K562 (cell line): ENCODE data around the gene BSN. TPM values are rescaled to one million over a fixed set of nuclear protein-coding genes. Genes with fewer than 3 reads are reported as not detected.

Experiments
- polyA plus RNA-seq, 8 experiments: library from polyadenylated mRNA; depleted of rRNA in 4 of 8; stranded (reverse) in 5 of 8; unstranded in 3 of 8; fragments of >200 nt; fragmentation: Nextera tagmentation in 2 of 8; fragmentation: Illumina TruSeq in 1 of 8; extraction: Ambion mirVana in 2 of 8; extraction: Trizol in 1 of 8; gene quantifications; 2 replicates each; pipeline versions ENCODE4 v1.2.1 to v1.2.3, GENCODE V29; 2011 to 2014; ENCODE audit warnings: inconsistent platforms in 1 of 8, missing spikeins in 1 of 8
- total RNA-seq, 7 experiments: library from RNA; depleted of rRNA in 6 of 7; stranded (reverse); fragments of >200 nt in 6 of 7; fragmentation: Illumina TruSeq in 2 of 7; extraction: Trizol in 2 of 7; gene quantifications; 2 replicates each; pipeline versions ENCODE4 v1.2.1 to v1.2.3, GENCODE V29; 2011 to 2021; ENCODE audit warnings: low replicate concordance in 1 of 7
- TF ChIP-seq, protein P1 (sequence below): fragments of 200-600 bp; sonication (generic); IDR thresholded peaks from one replicate; pipeline ENCODE4 v1.6.1; 2012; ENCODE audit warnings: mild to moderate bottlenecking, low read depth, low read length, inconsistent platforms
- TF ChIP-seq, protein P2 (sequence below): fragments of 450-650 bp; IDR thresholded peaks from 2 replicates; pipeline ENCODE4 v1.6.1; 2018; ENCODE audit warnings: mild to moderate bottlenecking, low read depth; ENCODE audit not compliant: partially characterized antibody

BSN gene
- total and polyA plus RNA-seq, 9 of the 15 experiments (the other 6 are each of a cell fraction or from before 2014, with no cell fraction given): 0.03 to 1.5 (median 0.29) TPM

DNA sequence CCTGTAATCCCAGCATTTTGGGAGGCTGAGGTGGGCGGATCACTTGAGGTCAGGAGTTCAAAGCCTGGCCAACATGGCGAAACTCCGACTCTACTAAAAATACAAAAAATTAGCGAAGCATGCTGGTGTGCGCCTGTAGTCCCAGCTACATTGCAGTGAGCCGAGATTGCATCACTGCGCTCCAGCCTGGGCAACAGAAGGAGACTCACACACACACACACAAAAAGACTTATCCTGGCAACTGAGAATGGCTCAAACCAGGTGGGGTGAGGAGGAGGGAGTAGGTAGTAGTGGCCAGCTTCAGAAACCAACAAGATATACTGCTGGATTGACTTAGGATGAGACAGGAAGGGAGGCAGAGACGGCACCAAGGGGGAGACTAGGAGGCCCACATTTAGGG is 66.5 kb downstream of the BSN start (continued):
- TF ChIP-seq, protein P1, sequence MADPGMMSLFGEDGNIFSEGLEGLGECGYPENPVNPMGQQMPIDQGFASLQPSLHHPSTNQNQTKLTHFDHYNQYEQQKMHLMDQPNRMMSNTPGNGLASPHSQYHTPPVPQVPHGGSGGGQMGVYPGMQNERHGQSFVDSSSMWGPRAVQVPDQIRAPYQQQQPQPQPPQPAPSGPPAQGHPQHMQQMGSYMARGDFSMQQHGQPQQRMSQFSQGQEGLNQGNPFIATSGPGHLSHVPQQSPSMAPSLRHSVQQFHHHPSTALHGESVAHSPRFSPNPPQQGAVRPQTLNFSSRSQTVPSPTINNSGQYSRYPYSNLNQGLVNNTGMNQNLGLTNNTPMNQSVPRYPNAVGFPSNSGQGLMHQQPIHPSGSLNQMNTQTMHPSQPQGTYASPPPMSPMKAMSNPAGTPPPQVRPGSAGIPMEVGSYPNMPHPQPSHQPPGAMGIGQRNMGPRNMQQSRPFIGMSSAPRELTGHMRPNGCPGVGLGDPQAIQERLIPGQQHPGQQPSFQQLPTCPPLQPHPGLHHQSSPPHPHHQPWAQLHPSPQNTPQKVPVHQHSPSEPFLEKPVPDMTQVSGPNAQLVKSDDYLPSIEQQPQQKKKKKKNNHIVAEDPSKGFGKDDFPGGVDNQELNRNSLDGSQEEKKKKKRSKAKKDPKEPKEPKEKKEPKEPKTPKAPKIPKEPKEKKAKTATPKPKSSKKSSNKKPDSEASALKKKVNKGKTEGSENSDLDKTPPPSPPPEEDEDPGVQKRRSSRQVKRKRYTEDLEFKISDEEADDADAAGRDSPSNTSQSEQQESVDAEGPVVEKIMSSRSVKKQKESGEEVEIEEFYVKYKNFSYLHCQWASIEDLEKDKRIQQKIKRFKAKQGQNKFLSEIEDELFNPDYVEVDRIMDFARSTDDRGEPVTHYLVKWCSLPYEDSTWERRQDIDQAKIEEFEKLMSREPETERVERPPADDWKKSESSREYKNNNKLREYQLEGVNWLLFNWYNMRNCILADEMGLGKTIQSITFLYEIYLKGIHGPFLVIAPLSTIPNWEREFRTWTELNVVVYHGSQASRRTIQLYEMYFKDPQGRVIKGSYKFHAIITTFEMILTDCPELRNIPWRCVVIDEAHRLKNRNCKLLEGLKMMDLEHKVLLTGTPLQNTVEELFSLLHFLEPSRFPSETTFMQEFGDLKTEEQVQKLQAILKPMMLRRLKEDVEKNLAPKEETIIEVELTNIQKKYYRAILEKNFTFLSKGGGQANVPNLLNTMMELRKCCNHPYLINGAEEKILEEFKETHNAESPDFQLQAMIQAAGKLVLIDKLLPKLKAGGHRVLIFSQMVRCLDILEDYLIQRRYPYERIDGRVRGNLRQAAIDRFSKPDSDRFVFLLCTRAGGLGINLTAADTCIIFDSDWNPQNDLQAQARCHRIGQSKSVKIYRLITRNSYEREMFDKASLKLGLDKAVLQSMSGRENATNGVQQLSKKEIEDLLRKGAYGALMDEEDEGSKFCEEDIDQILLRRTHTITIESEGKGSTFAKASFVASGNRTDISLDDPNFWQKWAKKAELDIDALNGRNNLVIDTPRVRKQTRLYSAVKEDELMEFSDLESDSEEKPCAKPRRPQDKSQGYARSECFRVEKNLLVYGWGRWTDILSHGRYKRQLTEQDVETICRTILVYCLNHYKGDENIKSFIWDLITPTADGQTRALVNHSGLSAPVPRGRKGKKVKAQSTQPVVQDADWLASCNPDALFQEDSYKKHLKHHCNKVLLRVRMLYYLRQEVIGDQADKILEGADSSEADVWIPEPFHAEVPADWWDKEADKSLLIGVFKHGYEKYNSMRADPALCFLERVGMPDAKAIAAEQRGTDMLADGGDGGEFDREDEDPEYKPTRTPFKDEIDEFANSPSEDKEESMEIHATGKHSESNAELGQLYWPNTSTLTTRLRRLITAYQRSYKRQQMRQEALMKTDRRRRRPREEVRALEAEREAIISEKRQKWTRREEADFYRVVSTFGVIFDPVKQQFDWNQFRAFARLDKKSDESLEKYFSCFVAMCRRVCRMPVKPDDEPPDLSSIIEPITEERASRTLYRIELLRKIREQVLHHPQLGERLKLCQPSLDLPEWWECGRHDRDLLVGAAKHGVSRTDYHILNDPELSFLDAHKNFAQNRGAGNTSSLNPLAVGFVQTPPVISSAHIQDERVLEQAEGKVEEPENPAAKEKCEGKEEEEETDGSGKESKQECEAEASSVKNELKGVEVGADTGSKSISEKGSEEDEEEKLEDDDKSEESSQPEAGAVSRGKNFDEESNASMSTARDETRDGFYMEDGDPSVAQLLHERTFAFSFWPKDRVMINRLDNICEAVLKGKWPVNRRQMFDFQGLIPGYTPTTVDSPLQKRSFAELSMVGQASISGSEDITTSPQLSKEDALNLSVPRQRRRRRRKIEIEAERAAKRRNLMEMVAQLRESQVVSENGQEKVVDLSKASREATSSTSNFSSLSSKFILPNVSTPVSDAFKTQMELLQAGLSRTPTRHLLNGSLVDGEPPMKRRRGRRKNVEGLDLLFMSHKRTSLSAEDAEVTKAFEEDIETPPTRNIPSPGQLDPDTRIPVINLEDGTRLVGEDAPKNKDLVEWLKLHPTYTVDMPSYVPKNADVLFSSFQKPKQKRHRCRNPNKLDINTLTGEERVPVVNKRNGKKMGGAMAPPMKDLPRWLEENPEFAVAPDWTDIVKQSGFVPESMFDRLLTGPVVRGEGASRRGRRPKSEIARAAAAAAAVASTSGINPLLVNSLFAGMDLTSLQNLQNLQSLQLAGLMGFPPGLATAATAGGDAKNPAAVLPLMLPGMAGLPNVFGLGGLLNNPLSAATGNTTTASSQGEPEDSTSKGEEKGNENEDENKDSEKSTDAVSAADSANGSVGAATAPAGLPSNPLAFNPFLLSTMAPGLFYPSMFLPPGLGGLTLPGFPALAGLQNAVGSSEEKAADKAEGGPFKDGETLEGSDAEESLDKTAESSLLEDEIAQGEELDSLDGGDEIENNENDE: no peak
- TF ChIP-seq, protein P2, sequence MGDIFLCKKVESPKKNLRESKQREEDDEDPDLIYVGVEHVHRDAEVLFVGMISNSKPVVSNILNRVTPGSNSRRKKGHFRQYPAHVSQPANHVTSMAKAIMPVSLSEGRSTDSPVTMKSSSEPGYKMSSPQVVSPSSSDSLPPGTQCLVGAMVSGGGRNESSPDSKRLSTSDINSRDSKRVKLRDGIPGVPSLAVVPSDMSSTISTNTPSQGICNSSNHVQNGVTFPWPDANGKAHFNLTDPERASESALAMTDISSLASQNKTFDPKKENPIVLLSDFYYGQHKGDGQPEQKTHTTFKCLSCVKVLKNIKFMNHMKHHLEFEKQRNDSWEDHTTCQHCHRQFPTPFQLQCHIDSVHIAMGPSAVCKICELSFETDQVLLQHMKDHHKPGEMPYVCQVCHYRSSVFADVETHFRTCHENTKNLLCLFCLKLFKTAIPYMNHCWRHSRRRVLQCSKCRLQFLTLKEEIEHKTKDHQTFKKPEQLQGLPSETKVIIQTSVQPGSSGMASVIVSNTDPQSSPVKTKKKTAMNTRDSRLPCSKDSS: no peak
- TF ChIP-seq, all 486 proteins: peak for 2
